Endothelial cell of umbilical vein (primary cell): ENCODE data around the gene HOXA11. TPM values are rescaled to one million over a fixed set of nuclear protein-coding genes. Genes with fewer than 3 reads are reported as not detected.
A peak's percentile ranks its signal among the peaks of the same experiment; 100 is the strongest.

Source experiments
- BruUV-seq: library from RNA; stranded (reverse); fragments of 400-500 nt; replicated peaks from 2 replicates; lab custom pipeline; 2021; lab: Mats Ljungman, UMichigan
- CTCF ChIA-PET: fragments of 300-600, 350-600 bp; sonication (Branson Sonifier 250); formaldehyde crosslinking; loops from one replicate; lab custom pipeline; 2021; ENCODE audit warnings: antibody characterized with exemption, inconsistent platforms; lab: Charles Lee
- POLR2A ChIA-PET: fragments of 300-600, 350-600 bp; sonication (Branson Sonifier 250); formaldehyde crosslinking; loops from one replicate; lab custom pipeline; 2021; ENCODE audit warnings: antibody characterized with exemption, inconsistent platforms; lab: Charles Lee
- DNase-seq: peaks from one replicate; pipeline ENCODE4 v3.0.0-alpha.2; 2011; ENCODE audit warnings: low read depth, low spot score
- FAIRE-seq: peaks from 2 replicates; lab custom pipeline; 2011; peaks lifted over from hg19 to GRCh38; lab: Jason Lieb, UNC
- H2AFZ ChIP-seq: 2 replicates; pipeline ENCODE4 v1.6.0; 2012; ENCODE audit warnings: low read depth, low read length, control low read depth, inconsistent platforms
- H3K27ac ChIP-seq: 2 replicates; pipeline ENCODE4 v1.5.1; 2011; ENCODE audit warnings: low read depth, mild to moderate bottlenecking, control low read depth, low read length, moderate library complexity; ENCODE audit not compliant: insufficient read depth
- H3K27me3 ChIP-seq, 2 experiments: 2 replicates each; pipeline versions ENCODE4 v1.6.0 to v1.6.1; 2011; ENCODE audit warnings: low read length in 2 of 2, mixed read lengths in 1 of 2; ENCODE audit not compliant: control insufficient read depth in 2 of 2, insufficient read depth in 2 of 2
- H3K36me3 ChIP-seq, 2 experiments: 2 replicates in 1 of 2; 3 replicates in 1 of 2; pipeline ENCODE4 v1.5.1; 2011; ENCODE audit warnings: low read length in 2 of 2, mild to moderate bottlenecking in 1 of 2, moderate library complexity in 1 of 2; ENCODE audit not compliant: control insufficient read depth in 2 of 2, insufficient read depth in 2 of 2; ENCODE audit errors: extremely low read depth in 1 of 2
- H3K4me1 ChIP-seq: 3 replicates; pipeline ENCODE4 v1.5.1; 2011; ENCODE audit warnings: mild to moderate bottlenecking, low read length; ENCODE audit not compliant: control insufficient read depth, insufficient read depth; ENCODE audit errors: extremely low read depth
- H3K4me2 ChIP-seq: 2 replicates; pipeline ENCODE4 v1.6.1; 2011; ENCODE audit warnings: low read length, control low read depth, mixed read lengths; ENCODE audit not compliant: insufficient read depth
- H3K4me3 ChIP-seq, 3 experiments: fragments of 200-600 bp in 1 of 3; sonication (generic), shearing (Covaris generic) in 1 of 3; replicated peaks in 1 of 3; 2 replicates each; pipeline ENCODE4 v1.5.1; 2011 to 2016; ENCODE audit warnings: control low read depth in 3 of 3, low read length in 3 of 3, mild to moderate bottlenecking in 2 of 3, inconsistent platforms in 1 of 3, low read depth in 1 of 3, moderate library complexity in 1 of 3; ENCODE audit not compliant: insufficient read depth in 1 of 3
- H3K79me2 ChIP-seq: 2 replicates; pipeline ENCODE4 v1.6.0; 2012; ENCODE audit warnings: low read length, inconsistent platforms; ENCODE audit not compliant: control insufficient read depth, insufficient read depth
- H3K9ac ChIP-seq: replicated peaks from 2 replicates; pipeline ENCODE3; 2011; ENCODE audit warnings: low read length, control low read depth; ENCODE audit not compliant: insufficient read depth; ENCODE audit errors: extremely low read depth
- H3K9me1 ChIP-seq: replicated peaks from 3 replicates; pipeline ENCODE4 v1.6.0; 2011; ENCODE audit warnings: mild to moderate bottlenecking, low read length; ENCODE audit not compliant: control insufficient read depth, insufficient read depth; ENCODE audit errors: extremely low read depth
- H3K9me3 ChIP-seq: replicated peaks from 2 replicates; pipeline ENCODE4 v1.5.1; 2012; ENCODE audit warnings: low read length, inconsistent platforms; ENCODE audit not compliant: control insufficient read depth, insufficient read depth
- H4K20me1 ChIP-seq: replicated peaks from 2 replicates; pipeline ENCODE3; 2011; ENCODE audit warnings: mild to moderate bottlenecking, low read length; ENCODE audit not compliant: control insufficient read depth, insufficient read depth; ENCODE audit errors: extremely low read depth
- CTCF ChIP-seq, 2 donors: IDR thresholded peaks; 1 replicate in 1 of 2; 2 replicates in 1 of 2; pipeline ENCODE4 v1.5.1; 2011; ENCODE audit warnings: low read length in 2 of 2, mild to moderate bottlenecking in 2 of 2, moderate library complexity in 2 of 2, control low read depth in 1 of 2, inconsistent platforms in 1 of 2, low read depth in 1 of 2; ENCODE audit not compliant: insufficient read depth in 1 of 2; ENCODE audit errors: extremely low read depth in 1 of 2
- EZH2 ChIP-seq: IDR thresholded peaks from 2 replicates; pipeline ENCODE4 v1.6.1; 2012; ENCODE audit warnings: borderline replicate concordance, low read depth, mild to moderate bottlenecking, moderate library complexity, low read length, inconsistent platforms; ENCODE audit not compliant: severe bottlenecking
- FOS ChIP-seq: IDR thresholded peaks from 2 replicates; pipeline ENCODE4 v1.6.1; 2011; ENCODE audit warnings: mild to moderate bottlenecking, low read length, moderate library complexity, borderline replicate concordance; ENCODE audit not compliant: insufficient read depth
- GATA2 ChIP-seq: IDR thresholded peaks from 2 replicates; pipeline ENCODE4 v1.7.0; 2011; ENCODE audit warnings: low read depth, mild to moderate bottlenecking, moderate library complexity, mixed read lengths, low read length; ENCODE audit not compliant: insufficient read length, insufficient read depth
- JUN ChIP-seq: IDR thresholded peaks from 2 replicates; pipeline ENCODE4 v1.6.1; 2011; ENCODE audit warnings: borderline replicate concordance, low read depth; ENCODE audit not compliant: insufficient read length, insufficient read depth
- MAX ChIP-seq: IDR thresholded peaks from 2 replicates; pipeline ENCODE4 v1.6.1; 2011; ENCODE audit not compliant: insufficient read depth, insufficient read length
- MYC ChIP-seq: IDR thresholded peaks from one replicate; pipeline ENCODE4 v1.6.1; 2011; ENCODE audit warnings: mild to moderate bottlenecking, low read depth, low read length
- POLR2A ChIP-seq: IDR thresholded peaks from 2 replicates; pipeline ENCODE4 v1.6.1; 2012; ENCODE audit warnings: low read depth, mild to moderate bottlenecking, control low read depth, low read length
- POLR2AphosphoS5 ChIP-seq: IDR thresholded peaks from 2 replicates; pipeline ENCODE4 v1.6.1; 2012; ENCODE audit warnings: low read depth, mild to moderate bottlenecking, control low read depth, low read length, moderate library complexity; ENCODE audit not compliant: insufficient read depth
- dilution Hi-C: fragments of 300-500 bp; cut with MboI; formaldehyde crosslinking; loops from one replicate; pipeline ENCODE4 v1.15.0; 2019; ENCODE audit warnings: low sequenced_read_pairs; ENCODE audit not compliant: extremely low pct_ligation_motif_present
- intact Hi-C: fragments of 100-400 bp; cut with micrococcal nuclease; formaldehyde crosslinking; loops from one replicate; pipeline ENCODE4 v1.10.0; 2022
- polyA plus RNA-seq, 4 experiments: library from polyadenylated mRNA; depleted of rRNA in 3 of 4; stranded (reverse) in 3 of 4; unstranded in 1 of 4; fragments of >200 nt; gene quantifications; 2 replicates each; pipeline versions ENCODE4 v1.2.1 to v1.2.3, GENCODE V29; 2011 to 2012; ENCODE audit warnings: missing spikeins in 1 of 4
- total RNA-seq: library from RNA; stranded (reverse); gene quantifications from 2 replicates; pipeline ENCODE4 v1.2.3, GENCODE V29; 2021

HOXA11 gene
- total and polyA plus RNA-seq, 2 donors (not counting 3 experiments of a cell fraction or from before 2014, with no cell fraction given), result 10.4 to 16.7 TPM

GRCh38 chr7:27189295-27189996 is 4.4 kb upstream of the HOXA11 start:
- intact Hi-C loops (loop anchor here (2.0 to 5.0 kb wide), 3 partner anchors 473 to 1332 kb away; partner anchors contain the start of gene HIBADH), dilution Hi-C loops (no loop called here)
- peaks cover 47% of the 10 kb centered on the region for H3K4me1 ChIP-seq
- no peaks in the 10 kb centered on the region for H3K9me3 ChIP-seq
- peaks cover 7 to 15% of the 10 kb centered on the region in 2 experiments for H3K27me3 ChIP-seq
- H3K79me2 ChIP-seq, result peaks cover 31% of the 10 kb centered on the region
- H4K20me1 ChIP-seq, result no peaks in the 10 kb centered on the region
- H2AFZ ChIP-seq, result peak overlapping the region; percentile 5
- ChIA-PET CTCF (interaction anchor here (1.1 to 5.0 kb wide), 3 partner anchors 10 to 904 kb away, joined by 4 to 42 read pairs (median 4); no protein-coding TSS in a partner anchor), POLR2A (no interaction called here)
- TF ChIP-seq JUN (no peak), POLR2AphosphoS5 (peak; percentile 7)
- peak overlapping the region; percentile 77 for H3K9ac ChIP-seq
- H3K36me3 ChIP-seq, result no peaks in the 10 kb centered on the region
- H3K27ac ChIP-seq, result peak overlapping the region; percentile 90
- no peaks in the 10 kb centered on the region for H3K9me1 ChIP-seq
- no peak for FAIRE-seq
- peak; percentile 79 for DNase-seq
- H3K4me2 ChIP-seq, result peak overlapping the region; percentile 82
- H3K4me3 ChIP-seq, result peak overlapping the region in 1 of 3 experiments; percentile 44
- BruUV-seq, result no TSS peak

GRCh38 chr7:27188386-27189294 is 3.6 kb upstream of the HOXA11 start:
- Histone ChIP-seq H4K20me1 (no peaks in the 10 kb centered on the region), H3K9me3 (no peaks in the 10 kb centered on the region), H3K4me3 (peak overlapping the region; percentile 6 to 48 (median 44)), H3K36me3 (no peaks in the 10 kb centered on the region), H3K27me3 (peaks cover 2 to 7% of the 10 kb centered on the region in 2 experiments), H3K4me1 (peaks cover 50% of the 10 kb centered on the region), H3K27ac (peak overlapping the region; percentile 90), H3K79me2 (peaks cover 40% of the 10 kb centered on the region), H3K9me1 (no peaks in the 10 kb centered on the region), H3K9ac (peak overlapping the region; percentile 77), H2AFZ (peak overlapping the region; percentile 5), H3K4me2 (peak overlapping the region; percentile 82)
- TF ChIP-seq FOS (peak; percentile 30), CTCF (IDR thresholded peaks at IDR 0.05; ENCODE audit: extremely low read depth in 1 of 2, insufficient read depth in 1 of 2, low read depth in 1 of 2, low read length in 2 of 2) (no peak), EZH2 (no peak), JUN (no peak), POLR2A (peak; percentile 53), MAX (no peak), POLR2AphosphoS5 (peak; percentile 44), MYC (no peak), GATA2 (no peak)
- ChIA-PET POLR2A (no interaction called here), CTCF (interaction anchor here (1.6 to 5.0 kb wide), 2 partner anchors 9 to 905 kb away, joined by 4 to 42 read pairs; no protein-coding TSS in a partner anchor)
- dilution Hi-C loops (no loop called here), intact Hi-C loops (loop anchor here (2.0 to 5.0 kb wide), 3 partner anchors 474 to 1331 kb away; partner anchors contain the start of gene HIBADH)
- FAIRE-seq (peak; percentile 99), DNase-seq (peak; percentile 81)
- BruUV-seq, result TSS peak; percentile 43
